SK-N-SH treated with all-trans-retinoic acid at 6 μM for 48 hours (cell line): ENCODE measurements around the gene CIPC.

ENCODE experiments used
- ISL1 ChIP-seq: fragments of 250-450 bp; sonication (Bioruptor Pico); IDR thresholded peaks from 2 replicates; pipeline ENCODE4 v2.1.2; 2022; ENCODE audit warnings: mild to moderate bottlenecking, moderate library complexity
- PATZ1 ChIP-seq: fragments of 250-450 bp; sonication (Bioruptor Pico); IDR thresholded peaks from 2 replicates; pipeline ENCODE4 v1.8.0; 2020; ENCODE audit warnings: mild to moderate bottlenecking, moderate library complexity, borderline replicate concordance
- ZNF70 ChIP-seq: fragments of 450-650 bp; formaldehyde crosslinking; IDR thresholded peaks from 2 replicates; pipeline ENCODE4 v1.5.0; 2020; ENCODE audit warnings: mild to moderate bottlenecking, moderate library complexity

- no peak for TF ChIP-seq PATZ1 (CRISPR knock-in tag)
- TF ChIP-seq ISL1 (CRISPR knock-in tag) = no peak
- TF ChIP-seq ZNF70 (CRISPR knock-in tag) = no peak
These were observed 10.4 kb upstream of the CIPC start for GRCh38 chr14:77087631-77088030.
